Astrocyte of the cerebellum (primary cell): ENCODE measurements around the gene RPS6KA2.

Source experiments
- DNase-seq: peaks from one replicate; pipeline ENCODE4 v3.0.0-alpha.2; 2011; ENCODE audit warnings: low read depth
- H3K4me3 ChIP-seq: 2 replicates; pipeline ENCODE4 v1.5.1; 2011; ENCODE audit warnings: mild to moderate bottlenecking, low read depth, low read length, moderate library complexity
- in situ Hi-C: cut with HindIII; loops from 2 replicates; pipeline ENCODE4 v1.10.0; 2017; ENCODE audit warnings: low sequenced_read_pairs
- TF ChIP-seq, protein P1 (sequence below): IDR thresholded peaks from 2 replicates; pipeline ENCODE4 v1.5.1; 2012; ENCODE audit warnings: low read length, low read depth, moderate library complexity, mild to moderate bottlenecking; ENCODE audit errors: missing control alignments

RPS6KA2 gene

DNA sequence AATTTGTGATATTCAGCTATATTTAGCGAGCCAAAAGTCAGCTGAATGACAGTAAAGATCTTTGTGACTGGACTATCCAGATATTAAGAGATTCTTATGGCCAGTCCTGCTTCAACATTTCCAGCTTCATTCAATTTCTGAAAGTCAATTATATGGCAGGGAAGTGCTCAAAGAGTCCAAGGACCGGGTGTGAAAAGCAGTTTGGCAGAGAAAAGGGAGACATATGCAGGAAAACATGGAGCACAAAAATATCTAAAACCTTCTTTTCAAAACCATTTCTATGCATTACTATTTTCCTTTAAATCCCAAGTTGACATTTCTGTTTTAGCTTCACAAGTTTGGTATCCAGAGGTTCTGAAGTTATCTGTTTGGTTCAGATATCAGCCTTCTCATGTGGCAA lies 249.3 kb downstream of the RPS6KA2 start:
- in situ Hi-C loops, result no loop called here
- H3K4me3 ChIP-seq, result no peak overlapping the region
- TF ChIP-seq, protein P1, sequence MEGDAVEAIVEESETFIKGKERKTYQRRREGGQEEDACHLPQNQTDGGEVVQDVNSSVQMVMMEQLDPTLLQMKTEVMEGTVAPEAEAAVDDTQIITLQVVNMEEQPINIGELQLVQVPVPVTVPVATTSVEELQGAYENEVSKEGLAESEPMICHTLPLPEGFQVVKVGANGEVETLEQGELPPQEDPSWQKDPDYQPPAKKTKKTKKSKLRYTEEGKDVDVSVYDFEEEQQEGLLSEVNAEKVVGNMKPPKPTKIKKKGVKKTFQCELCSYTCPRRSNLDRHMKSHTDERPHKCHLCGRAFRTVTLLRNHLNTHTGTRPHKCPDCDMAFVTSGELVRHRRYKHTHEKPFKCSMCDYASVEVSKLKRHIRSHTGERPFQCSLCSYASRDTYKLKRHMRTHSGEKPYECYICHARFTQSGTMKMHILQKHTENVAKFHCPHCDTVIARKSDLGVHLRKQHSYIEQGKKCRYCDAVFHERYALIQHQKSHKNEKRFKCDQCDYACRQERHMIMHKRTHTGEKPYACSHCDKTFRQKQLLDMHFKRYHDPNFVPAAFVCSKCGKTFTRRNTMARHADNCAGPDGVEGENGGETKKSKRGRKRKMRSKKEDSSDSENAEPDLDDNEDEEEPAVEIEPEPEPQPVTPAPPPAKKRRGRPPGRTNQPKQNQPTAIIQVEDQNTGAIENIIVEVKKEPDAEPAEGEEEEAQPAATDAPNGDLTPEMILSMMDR, result no peak
- no peak for DNase-seq

DNA sequence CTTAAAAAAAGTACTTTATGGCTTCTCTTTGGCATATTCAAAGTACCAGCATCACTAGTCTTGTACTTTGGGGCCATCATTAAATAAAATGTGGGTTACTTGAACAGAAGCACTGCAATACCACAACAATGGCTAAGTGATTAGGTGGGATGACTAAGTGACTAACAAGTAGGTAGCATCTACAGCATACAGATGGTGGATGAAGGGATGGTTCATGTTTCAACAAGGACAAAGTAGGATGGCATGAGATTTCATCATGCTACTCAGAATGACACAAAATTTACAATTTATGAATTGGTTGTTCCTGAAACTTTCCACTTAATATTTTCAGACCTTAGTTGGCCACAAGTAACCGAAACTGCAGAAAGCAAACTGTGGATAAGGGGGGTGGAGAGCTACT lies 252.0 kb downstream of the RPS6KA2 start:
- no peak for DNase-seq
- in situ Hi-C loops, result no loop called here
- TF ChIP-seq, protein P1, result no peak
- no peak overlapping the region for H3K4me3 ChIP-seq

DNA sequence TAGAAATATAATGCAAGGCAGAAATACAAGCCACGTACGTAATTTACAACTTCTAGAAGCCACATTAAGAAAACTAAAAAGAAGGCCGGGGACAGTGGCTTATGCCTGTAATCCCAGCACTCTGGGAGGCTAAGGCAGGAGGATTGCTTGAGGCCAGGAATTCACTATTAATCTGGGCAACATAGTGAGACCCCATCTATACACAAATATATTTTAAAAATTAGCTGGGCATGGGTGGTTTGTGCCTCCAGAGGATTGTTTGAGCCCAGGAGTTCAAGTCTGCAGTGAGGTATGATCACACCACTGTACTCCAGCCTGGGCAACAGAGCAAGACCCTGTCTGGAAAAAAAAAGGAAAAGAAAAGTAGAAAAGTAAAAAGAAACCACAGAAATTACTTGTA lies 256.6 kb downstream of the RPS6KA2 start:
- no peak overlapping the region for H3K4me3 ChIP-seq
- DNase-seq, result no peak
- TF ChIP-seq, protein P1, result no peak
- in situ Hi-C loops, result no loop called here

DNA sequence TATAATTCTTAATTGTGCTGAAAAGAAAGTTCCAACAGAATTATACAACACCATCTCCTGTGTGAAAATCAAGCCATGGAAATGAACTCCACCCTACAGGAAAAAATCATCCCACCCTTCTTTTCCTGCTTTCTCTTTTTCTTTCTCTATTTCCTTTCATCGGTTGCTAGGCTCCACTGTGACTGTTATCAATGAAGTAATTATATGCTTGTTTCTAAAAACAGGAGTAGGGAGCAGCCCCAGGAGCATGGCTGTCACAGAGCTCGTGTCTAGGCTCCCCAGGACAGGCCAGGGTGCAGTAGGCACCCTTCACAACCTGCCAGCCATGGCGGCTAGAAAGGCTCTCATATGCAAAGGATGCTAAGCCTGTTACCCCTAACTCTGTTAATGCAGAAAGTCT lies 257.3 kb downstream of the RPS6KA2 start:
- DNase-seq, result no peak
- H3K4me3 ChIP-seq, result no peak overlapping the region
- in situ Hi-C loops, result no loop called here
- TF ChIP-seq, protein P1, result no peak

DNA sequence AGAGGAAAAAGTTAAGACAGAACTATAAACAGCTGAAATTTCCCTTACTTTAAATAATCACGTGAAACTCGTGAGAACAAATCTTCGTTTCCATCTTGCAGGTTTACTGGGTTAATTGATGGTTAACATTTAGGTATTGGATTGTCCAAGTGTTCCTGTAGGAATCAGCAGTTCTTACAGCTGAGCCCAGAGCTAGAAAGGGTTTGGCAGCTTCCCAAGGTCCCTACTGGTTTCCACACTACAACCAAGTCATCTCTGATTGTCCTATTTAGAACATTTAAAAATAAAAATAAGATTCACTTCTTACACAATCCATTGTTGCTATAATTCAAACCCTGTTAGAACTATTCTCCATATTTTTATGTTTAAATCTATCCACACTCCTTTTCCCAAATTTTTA lies 260.1 kb downstream of the RPS6KA2 start:
- no peak for DNase-seq
- TF ChIP-seq, protein P1, result no peak
- no peak overlapping the region for H3K4me3 ChIP-seq
- in situ Hi-C loops, result no loop called here

DNA sequence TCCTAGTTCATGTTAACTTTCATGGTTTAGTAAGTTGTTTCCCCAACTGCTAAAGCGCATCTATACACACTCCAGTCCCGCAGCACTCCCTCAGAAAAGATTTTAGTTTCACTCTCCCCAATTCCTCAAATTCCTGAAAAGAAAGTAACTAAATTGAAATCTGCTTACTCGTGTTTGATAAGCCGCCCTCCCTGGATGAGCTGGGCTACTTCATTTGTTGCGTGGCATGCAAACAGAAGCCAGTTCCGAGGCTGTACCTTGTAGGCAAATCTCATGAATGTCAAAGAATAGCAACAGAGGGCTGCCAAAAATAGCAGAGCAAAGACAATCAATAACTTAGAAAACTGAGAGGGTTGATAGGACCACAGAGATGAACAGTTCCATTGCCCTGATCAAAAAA lies 261.2 kb downstream of the RPS6KA2 start:
- no peak for DNase-seq
- in situ Hi-C loops, result no loop called here
- TF ChIP-seq, protein P1, result no peak
- H3K4me3 ChIP-seq, result no peak overlapping the region

DNA sequence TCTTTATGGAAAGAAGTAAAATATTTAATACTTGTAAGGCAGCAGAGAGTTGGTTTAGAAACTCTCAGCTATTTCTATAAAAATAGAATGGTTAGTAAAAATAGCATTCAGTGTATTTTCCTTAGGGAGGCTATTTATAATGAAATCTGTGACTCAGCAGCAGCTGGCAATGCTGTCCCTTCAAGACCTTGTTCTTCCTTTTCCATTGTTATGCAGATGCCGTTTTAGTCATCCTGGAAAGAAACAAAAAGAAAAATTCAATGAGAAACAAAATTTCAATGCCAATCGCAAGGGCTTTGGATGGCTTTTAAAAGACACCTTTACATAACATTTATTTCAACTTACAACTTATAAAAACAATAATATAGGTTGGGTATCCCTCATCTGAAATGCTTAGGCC lies 261.8 kb downstream of the RPS6KA2 start:
- DNase-seq, result peak; percentile 67
- H3K4me3 ChIP-seq, result no peak overlapping the region
- TF ChIP-seq, protein P1, result no peak
- in situ Hi-C loops, result no loop called here
